ENCODE data around the gene ASB9. TPM values are rescaled to one million over a fixed set of nuclear protein-coding genes. Genes with fewer than 3 reads are reported as not detected.
A peak's percentile ranks its signal among the peaks of the same experiment; 100 is the strongest.

Gene ASB9
- 0.15 TPM in 1 of 2 replicates, not detected in the other for total RNA-seq (2021)
- long read RNA-seq, partial matches to known transcripts: 0 of 1 reads
- long read RNA-seq, other reads (novel, unspliced or antisense): 1 of 1 reads

GRCh38 chrX:15269618-15270521 lies at the start of gene ASB9:
ASB9 (minus strand) TSS chrX:15270083; CDS start chrX:15269874, 209 bp downstream.
- Histone ChIP-seq H2AK5ac (ENCODE audit: insufficient read length, low read length) (no peak within 1 kb of the TSS), H2AFZ (ENCODE audit: low read length) (no peak within 1 kb of the TSS), H3T11ph (ENCODE audit: low read length) (no peak within 1 kb of the TSS), H4K20me1 (ENCODE audit: control insufficient read depth, insufficient read depth, insufficient read length) (no peaks in the 10 kb centered on the region), H3K56ac (ENCODE audit: insufficient read length, low read depth, low read length) (no peak within 1 kb of the TSS), H2BK15ac (ENCODE audit: low read depth, low read length) (no peak within 1 kb of the TSS), H3K4me2 (ENCODE audit: insufficient read depth, insufficient read length, low read length) (no peak within 1 kb of the TSS), H2BK20ac (ENCODE audit: low read depth, low read length, poor library complexity, severe bottlenecking) (peak within 1 kb of the TSS; percentile 50), H3K79me1 (ENCODE audit: insufficient read depth, low read depth, low read length, poor library complexity, severe bottlenecking) (no peaks in the 10 kb centered on the region), H3K23ac (ENCODE audit: insufficient read length, low read depth, low read length) (no peak within 1 kb of the TSS), H2BK5ac (ENCODE audit: insufficient read length, low read length) (no peak within 1 kb of the TSS), H4K8ac (replicated peaks; ENCODE audit: insufficient read length, low read depth, low read length) (no peak within 1 kb of the TSS), H3K14ac (ENCODE audit: insufficient read depth, low read length) (no peak within 1 kb of the TSS), H3K18ac (ENCODE audit: insufficient read length, low read depth, low read length) (no peak within 1 kb of the TSS), H3K9me3 (ENCODE audit: control insufficient read depth, low read depth, low read length) (no peaks in the 10 kb centered on the region), H3K79me2 (ENCODE audit: insufficient read depth, low read length) (no peaks in the 10 kb centered on the region), H3K9ac (ENCODE audit: extremely low read depth, insufficient read length, low read length) (no peak within 1 kb of the TSS), H3K4ac (ENCODE audit: low read depth, low read length) (no peak within 1 kb of the TSS), H2BK12ac (ENCODE audit: insufficient read length, low read depth, low read length) (no peak within 1 kb of the TSS), H3K4me1 (ENCODE audit: insufficient read depth, low read length) (no peaks in the 10 kb centered on the region; the same call in 1 of the 2 replicates), H3K27ac (ENCODE audit: insufficient read length, low read depth, low read length) (no peak within 1 kb of the TSS), H4K91ac (ENCODE audit: insufficient read length, low read depth, low read length) (no peak within 1 kb of the TSS), H2BK120ac (ENCODE audit: low read depth, low read length, poor library complexity, severe bottlenecking) (no peak within 1 kb of the TSS), H4K5ac (ENCODE audit: insufficient read length, low read depth, low read length) (no peak within 1 kb of the TSS), H3K27me3 (ENCODE audit: insufficient read depth, low read length) (no peaks in the 10 kb centered on the region), H3K23me2 (ENCODE audit: insufficient read length, low read depth, low read length, poor library complexity, severe bottlenecking) (no peaks in the 10 kb centered on the region)
- TF ChIP-seq, protein P1, sequence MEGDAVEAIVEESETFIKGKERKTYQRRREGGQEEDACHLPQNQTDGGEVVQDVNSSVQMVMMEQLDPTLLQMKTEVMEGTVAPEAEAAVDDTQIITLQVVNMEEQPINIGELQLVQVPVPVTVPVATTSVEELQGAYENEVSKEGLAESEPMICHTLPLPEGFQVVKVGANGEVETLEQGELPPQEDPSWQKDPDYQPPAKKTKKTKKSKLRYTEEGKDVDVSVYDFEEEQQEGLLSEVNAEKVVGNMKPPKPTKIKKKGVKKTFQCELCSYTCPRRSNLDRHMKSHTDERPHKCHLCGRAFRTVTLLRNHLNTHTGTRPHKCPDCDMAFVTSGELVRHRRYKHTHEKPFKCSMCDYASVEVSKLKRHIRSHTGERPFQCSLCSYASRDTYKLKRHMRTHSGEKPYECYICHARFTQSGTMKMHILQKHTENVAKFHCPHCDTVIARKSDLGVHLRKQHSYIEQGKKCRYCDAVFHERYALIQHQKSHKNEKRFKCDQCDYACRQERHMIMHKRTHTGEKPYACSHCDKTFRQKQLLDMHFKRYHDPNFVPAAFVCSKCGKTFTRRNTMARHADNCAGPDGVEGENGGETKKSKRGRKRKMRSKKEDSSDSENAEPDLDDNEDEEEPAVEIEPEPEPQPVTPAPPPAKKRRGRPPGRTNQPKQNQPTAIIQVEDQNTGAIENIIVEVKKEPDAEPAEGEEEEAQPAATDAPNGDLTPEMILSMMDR (conservative IDR thresholded peaks at IDR 0.05): no peak
- H3K4me1 Mint-ChIP-seq: peaks cover 8% of the 10 kb centered on the region in 2 experiments
- WGBS (ENCODE audit: extremely low coverage, insufficient read length, low lambda C conversion rate): no CpG with 5 or more reads among the region's 15 CpGs
- peaks cover 43 to 54% of the 10 kb centered on the region in 2 experiments for H3K9me3 Mint-ChIP-seq
- H3K27me3 Mint-ChIP-seq (ENCODE audit: low read depth): peaks cover 2% of the 10 kb centered on the region; the same call in 1 of the 2 replicates
- H3K4me3 Mint-ChIP-seq: no peak within 1 kb of the TSS
- peak; percentile 43 for DNase-seq
- peak within 1 kb of the TSS; percentile 18 to 66 (median 43); a peak in 2 of 7 replicates for H3K27ac Mint-ChIP-seq
- peaks cover 0 to 2% (median 0%) of the 10 kb centered on the region in 3 experiments; a peak in 1 of 7 replicates for H3K36me3 Mint-ChIP-seq (ENCODE audit: insufficient read depth in 1 of 3, low read depth in 3 of 3)
